NCI-H146 treated with DMSO at 0.1 percent for 48 hours (cell line): ENCODE data around the gene HIPK4.
A peak's percentile ranks its signal among the peaks of the same experiment; 100 is the strongest.
"Not testable (repeated sequence)": the region's sequence is repeated elsewhere in the genome, so short reads cannot be mapped to it uniquely, and the experiment has no call there.

ENCODE experiments used
- DNase-seq: peaks from one replicate; lab custom pipeline; 2025; ENCODE audit not compliant: unreplicated experiment; lab: John Stamatoyannopoulos, UW

HIPK4 gene

DNA sequence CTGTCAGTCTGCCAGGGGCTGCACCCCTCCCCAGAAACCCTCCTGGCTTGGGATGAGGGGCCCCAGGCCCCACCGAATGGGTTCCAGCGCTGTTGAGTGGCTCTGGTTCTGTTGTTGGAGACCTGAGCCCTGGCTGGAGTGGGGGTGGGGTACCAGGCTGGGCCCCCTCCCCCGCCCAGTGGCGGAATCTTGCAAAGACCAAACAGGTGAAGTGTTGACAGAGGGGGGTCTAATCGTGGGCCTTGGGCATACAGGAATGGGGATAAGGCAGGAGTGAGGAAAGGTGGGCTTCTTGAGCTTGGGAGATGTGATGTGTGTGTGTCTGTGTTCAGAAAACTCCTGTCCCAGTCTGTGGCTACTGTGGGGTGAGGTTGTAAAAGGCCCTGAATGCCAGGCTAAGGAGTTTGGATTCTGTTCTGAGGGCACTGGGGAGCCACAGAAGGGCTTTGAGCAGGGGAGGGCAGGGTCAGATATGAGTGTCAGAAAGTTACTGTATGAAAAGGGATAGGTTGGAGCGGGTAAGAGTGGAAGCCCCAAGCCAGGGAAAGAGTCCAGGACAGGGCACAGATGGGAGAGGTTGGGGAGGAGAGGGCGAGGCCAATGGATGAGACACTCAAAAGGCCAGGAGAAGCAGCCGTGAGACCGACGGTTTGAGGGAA is at the start of gene HIPK4:
Gene HIPK4, minus strand, starts transcription at position 98 of the 659 bp plus-strand sequence. CDS start 279 bp downstream, outside the sequence.
- DNase-seq = no peak

DNA sequence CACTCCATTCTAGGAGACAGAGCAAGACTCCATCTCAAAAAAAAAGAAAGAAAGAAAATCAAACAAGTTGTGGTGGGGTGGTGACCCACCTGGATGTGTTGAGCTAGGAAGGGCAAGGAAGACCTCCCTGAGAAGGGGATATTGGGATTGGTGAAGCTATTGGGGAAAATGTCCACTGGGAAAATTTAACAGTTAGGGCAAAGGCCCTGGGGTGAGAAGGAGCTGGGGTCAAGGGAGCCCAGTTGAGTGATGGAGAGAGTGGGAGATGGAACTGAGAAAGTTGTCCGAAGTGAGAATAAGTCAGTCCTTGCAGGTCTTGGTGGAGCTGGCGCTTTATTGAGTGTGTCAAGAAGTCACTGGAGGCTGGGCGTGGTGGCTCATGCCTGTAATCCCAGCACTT is 48.3 kb upstream of the HIPK4 start:
- DNase-seq = no peak

GRCh38 chr19:40433391-40434216 is 43.6 kb upstream of the HIPK4 start:
- peak; percentile 71 for DNase-seq

- not testable (repeated sequence) for DNase-seq
Observed at GRCh38 chr19:40432760-40433159, 42.8 kb upstream of the HIPK4 start.

- no peak for DNase-seq
Observed at GRCh38 chr19:40431698-40432097, 41.7 kb upstream of the HIPK4 start.

- not testable (repeated sequence) for DNase-seq
Observed at GRCh38 chr19:40430242-40430641, 40.3 kb upstream of the HIPK4 start.

GRCh38 chr19:40428197-40428596 is 38.2 kb upstream of the HIPK4 start:
- not testable (repeated sequence) for DNase-seq

- peak; percentile 96 for DNase-seq
Observed at GRCh38 chr19:40425450-40426287, 35.7 kb upstream of the HIPK4 start, which contains the start of gene SERTAD1. SERTAD1 (minus strand) TSS chr19:40425992; CDS start chr19:40423546, 2,446 bp downstream.

- DNase-seq = no peak
Observed at GRCh38 chr19:40424637-40425449, 34.9 kb upstream of the HIPK4 start.

DNA sequence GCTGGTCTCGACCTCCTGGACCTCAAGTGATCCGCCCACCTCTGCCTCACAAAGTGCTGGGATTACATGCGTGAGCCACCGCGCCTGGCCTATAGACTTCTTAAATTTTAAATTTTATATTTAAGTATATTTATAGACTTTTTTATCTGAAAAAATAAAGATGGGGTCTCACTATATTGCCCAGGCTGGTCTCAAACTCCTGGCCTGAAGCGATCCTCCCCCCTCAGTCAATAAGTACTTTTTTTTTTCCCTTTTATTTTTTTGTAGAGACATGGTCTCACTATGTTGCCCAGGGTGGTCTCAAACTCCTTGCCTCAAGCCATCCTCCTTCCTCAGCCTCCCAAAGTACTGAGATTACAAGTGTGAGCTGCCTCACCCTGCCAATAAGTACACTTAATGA is 34.0 kb upstream of the HIPK4 start:
- DNase-seq = no peak

- DNase-seq = no peak
Observed at GRCh38 chr19:40422748-40423566, 33.0 kb upstream of the HIPK4 start.

DNA sequence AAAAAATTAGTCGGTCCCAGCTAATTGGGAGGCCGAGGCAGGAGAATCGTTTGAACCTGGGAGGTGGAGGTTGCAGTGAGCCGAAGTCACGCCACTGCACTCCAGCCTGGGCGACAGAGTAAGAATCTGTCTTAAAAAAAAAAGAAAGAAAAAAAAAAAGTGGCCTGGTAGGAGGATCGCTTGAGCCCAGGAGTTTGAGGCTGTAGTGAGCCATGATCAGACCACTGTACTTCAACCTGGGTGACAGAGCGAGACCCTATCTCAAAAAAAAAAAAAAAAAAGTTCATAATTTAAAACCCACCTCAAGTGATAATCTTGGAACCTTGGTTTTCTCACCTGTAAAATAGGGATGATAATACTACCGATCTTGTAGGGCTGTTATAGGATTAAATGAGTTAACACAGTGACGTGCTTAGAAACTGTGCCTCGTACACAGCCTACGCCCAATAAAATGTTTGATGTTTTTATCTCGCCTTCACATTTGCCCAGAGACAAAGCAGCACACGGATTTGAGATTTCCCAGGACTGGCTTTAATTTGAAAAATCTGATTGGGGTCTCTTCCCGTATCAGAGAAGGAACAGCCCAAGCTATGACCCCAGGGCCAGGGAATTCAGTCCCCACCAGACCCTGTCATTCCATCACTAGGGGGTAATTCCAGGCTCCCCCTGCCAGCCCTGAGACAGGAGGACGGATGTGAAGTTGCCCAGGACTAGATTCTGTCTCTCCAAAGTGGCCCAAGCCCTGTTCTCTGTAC is 32.2 kb upstream of the HIPK4 start:
- no peak for DNase-seq

DNA sequence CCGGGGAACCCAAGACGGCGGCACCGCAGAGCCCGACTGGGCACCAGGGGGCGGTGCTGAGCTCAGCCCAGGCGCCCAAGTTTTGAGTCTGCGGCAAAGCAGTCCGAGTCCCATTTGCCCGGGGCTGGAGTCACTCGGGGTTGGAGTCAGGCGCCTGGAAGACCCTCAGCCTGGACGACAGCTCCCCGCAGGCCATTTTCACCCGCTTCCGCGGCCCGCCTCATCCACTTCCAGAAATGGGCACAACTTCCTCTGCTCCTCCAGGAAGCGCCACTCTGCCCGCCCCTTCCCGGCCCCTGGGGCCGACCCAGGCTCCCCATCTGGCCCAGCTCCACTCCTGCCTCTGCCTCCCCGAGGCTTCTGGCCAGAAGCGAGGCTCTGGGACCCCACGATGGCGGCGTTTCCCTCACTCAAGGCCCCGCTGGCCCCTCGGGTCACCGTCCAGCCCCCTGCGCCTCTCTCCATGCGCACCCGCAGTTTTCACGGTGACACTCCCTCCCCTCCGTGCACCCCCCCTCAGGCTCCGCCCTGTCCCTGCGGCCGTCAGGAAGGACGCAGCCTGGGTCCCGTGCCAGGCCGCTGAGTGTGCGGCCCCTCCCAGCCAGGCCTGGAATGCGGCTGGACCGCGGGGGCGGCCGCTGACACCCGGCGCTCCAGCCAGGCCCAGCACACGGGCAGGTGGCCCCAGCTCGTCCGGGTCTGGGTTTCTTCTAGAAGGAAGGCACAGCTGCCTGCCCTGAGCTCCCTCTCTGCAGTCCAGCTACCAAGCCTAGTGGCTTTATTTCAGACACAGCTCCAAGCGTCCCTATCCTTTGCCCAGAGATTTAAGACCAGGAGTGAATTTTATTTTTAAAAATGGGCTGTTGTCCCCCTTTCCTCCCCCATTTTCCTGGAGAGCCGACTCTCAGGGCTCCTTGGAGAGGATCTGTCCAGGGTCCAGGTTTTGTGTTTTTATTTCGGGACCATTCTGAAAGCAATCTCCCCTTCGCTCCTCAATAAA is 31.1 kb upstream of the HIPK4 start:
- peak; percentile 23 for DNase-seq

GRCh38 chr19:40420451-40420765 is 30.4 kb upstream of the HIPK4 start:
- DNase-seq = no peak

- no peak for DNase-seq
Observed at GRCh38 chr19:40419780-40420179, 29.8 kb upstream of the HIPK4 start.

GRCh38 chr19:40419066-40419612 is 29.2 kb upstream of the HIPK4 start:
- DNase-seq = no peak

- no peak for DNase-seq
Observed at GRCh38 chr19:40418040-40418439, 28.1 kb upstream of the HIPK4 start.

GRCh38 chr19:40417643-40417981 is 27.6 kb upstream of the HIPK4 start:
- no peak for DNase-seq
